HG03575 (cell line): ENCODE data around the gene DCPS.
"Not testable (repeated sequence)": the region's sequence is repeated elsewhere in the genome, so short reads cannot be mapped to it uniquely, and the experiment has no call there.

Source experiments
- ATAC-seq: cut with Tn5 transposase; IDR thresholded peaks from one replicate; pipeline ENCODE4 v1.9.1; 2021; ENCODE audit not compliant: unreplicated experiment, insufficient number of reproducible peaks, low FRiP score; ENCODE audit errors: extremely low read depth

The DCPS gene

DNA sequence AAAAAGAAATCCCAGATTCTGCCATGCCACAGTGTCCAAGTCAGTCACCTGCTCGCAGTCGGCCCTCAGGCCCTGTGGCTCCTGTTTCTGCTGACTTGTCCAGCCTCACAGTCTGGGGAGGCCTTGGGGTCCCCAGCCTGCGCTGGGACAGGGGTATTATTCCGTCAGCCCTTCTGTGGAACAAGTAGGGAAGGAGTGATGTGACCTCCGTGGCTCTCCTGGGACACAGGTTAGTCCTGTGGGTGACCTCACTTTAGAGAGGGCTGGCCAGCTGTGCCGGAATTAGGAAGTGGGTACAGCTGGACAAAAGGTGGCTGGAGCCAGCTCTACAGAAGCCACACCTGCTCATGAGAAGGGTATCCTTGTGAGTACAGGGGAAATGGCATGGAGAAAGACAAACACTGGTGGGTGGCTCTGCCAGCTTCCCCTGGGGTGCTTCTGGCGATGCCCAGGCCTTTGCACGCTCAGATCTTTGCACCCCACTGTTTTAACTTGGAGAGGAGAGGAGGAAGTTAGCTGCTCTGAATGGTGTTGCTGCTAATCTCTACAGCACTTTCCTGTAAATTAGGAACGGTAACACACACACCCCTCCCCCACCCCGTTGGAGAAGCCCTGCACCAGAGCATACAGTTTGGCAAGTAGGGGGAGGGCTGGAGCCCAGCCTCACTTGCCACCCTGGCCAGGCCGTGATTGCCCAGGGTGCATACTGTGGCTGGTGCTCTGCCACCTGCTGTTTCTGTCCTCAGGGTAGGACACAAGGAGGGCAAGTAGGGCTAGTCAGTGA, 64.7 kb downstream of the DCPS start:
- ATAC-seq, result not testable (repeated sequence)

DNA sequence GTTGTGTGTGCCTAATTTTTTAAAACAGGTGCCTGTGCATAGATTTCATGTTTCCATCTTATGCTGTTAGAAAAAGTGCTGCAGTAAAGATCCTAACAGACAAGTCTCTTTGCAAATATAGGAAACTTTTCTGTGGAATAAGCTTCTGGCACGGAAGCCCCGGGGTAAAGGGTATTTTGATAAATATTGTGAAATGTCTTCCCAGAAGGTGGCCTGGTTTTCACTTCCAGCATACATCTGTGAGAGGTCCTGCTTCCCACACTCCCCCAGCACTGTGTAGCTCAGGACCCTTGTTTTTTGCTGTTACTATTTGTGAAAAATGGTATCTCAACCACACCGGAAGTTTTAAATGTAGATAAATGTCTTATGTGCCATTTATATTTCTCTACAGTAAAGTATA, 66.2 kb downstream of the DCPS start:
- no peak for ATAC-seq

DNA sequence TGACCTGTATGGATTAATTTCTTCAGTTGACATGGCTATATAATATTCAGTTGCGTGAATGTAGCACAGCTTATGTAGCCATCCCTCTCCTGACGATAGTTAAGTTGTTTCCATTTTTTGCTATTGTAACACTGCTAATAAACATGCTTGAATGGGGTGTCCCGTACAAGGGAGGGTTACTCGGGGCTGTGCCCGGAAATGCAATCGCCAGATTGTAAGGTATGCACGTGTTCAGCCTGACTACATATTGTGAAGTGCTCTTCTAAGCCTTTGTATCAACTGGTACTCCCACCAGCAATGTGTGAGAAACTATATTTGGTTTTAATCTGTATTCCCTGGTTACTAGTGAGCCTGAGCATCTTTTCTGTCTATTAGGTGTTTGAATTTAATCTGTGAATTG, 67.7 kb downstream of the DCPS start:
- no peak for ATAC-seq

- not testable (repeated sequence) for ATAC-seq
Measured at GRCh38 chr11:126373389-126374066, 69.7 kb downstream of the DCPS start.

GRCh38 chr11:126374562-126375300, 70.9 kb downstream of the DCPS start:
- ATAC-seq, result not testable (repeated sequence)

DNA sequence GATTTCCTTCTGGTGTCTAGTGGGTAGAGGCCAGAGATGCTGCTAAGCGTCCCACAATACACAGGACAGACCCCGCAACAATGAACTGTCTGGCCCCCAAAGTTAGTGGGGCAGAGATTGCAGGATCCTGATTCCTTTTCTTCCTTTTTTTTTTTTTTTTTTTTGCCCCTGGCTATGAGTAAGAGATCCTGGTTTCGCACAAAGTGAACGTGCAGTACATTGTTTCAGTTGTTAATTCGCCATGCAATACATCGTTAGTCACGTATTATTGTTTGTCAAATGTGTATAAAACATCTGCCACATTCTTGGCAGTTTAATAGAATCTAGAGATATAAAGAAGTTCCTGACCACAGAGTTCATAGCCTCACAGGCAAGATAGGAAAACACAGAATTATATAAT, 71.9 kb downstream of the DCPS start:
- ATAC-seq, result no peak

DNA sequence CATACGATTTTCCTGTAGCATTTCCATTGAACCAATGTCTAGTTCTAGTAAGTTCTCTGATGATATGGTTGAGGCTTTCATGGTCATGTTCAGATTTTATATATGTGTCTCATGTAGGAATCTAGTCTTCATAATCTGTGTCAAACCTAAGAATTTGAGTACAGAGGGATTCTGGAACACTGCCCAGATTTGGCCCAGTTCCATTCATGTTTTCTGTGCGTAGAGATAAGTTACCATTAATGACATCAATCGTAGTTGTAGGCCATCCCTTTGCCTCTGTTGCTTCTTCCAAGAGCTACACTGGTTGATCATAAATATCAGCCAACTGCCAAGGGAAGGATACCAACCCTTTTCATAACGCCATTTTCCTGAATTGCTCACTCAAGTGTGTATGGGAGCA, 74.9 kb downstream of the DCPS start:
- ATAC-seq, result no peak

DNA sequence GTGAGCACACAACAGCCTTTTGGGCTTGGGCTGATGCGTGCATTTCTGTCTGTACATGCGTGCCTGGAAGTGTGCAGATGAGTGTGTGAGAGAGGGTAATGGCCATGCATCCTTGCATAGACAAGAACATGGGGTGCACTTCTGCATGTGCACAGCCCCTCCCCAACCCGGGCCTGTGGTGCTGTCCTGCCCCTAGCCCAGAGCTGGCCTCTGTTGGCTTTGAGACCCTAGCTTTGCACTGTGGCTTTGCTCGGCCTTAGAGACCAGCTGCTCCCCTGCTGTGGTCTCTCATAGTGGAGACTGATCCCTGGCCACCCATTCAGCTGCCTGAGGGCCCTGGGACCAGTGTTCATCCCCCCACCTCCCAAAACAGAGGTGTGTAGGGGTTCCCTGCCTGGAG, 77.0 kb downstream of the DCPS start:
- ATAC-seq, result no peak

GRCh38 chr11:126381960-126382359, 78.1 kb downstream of the DCPS start:
- ATAC-seq, result not testable (repeated sequence)

DNA sequence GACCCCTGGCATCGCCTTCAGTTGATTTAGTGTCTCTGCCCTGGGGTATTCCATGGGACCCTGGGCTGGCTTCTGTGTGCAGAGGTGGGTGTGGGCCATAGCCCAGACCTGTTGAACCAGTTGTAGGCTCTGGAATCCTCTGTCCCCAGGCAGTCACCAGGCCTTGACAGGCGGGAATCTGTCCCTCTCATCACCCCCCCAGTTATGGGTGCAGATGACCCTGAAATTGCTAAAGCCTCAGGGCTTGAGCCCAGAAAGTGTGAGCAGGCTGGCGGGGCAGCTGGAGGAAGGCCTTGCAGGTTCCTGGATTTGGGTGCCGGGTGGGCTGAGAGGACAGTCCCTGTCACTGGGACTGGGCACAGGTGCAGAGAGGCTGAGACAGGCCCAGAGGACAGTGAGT, 78.8 kb downstream of the DCPS start:
- not testable (repeated sequence) for ATAC-seq

DNA sequence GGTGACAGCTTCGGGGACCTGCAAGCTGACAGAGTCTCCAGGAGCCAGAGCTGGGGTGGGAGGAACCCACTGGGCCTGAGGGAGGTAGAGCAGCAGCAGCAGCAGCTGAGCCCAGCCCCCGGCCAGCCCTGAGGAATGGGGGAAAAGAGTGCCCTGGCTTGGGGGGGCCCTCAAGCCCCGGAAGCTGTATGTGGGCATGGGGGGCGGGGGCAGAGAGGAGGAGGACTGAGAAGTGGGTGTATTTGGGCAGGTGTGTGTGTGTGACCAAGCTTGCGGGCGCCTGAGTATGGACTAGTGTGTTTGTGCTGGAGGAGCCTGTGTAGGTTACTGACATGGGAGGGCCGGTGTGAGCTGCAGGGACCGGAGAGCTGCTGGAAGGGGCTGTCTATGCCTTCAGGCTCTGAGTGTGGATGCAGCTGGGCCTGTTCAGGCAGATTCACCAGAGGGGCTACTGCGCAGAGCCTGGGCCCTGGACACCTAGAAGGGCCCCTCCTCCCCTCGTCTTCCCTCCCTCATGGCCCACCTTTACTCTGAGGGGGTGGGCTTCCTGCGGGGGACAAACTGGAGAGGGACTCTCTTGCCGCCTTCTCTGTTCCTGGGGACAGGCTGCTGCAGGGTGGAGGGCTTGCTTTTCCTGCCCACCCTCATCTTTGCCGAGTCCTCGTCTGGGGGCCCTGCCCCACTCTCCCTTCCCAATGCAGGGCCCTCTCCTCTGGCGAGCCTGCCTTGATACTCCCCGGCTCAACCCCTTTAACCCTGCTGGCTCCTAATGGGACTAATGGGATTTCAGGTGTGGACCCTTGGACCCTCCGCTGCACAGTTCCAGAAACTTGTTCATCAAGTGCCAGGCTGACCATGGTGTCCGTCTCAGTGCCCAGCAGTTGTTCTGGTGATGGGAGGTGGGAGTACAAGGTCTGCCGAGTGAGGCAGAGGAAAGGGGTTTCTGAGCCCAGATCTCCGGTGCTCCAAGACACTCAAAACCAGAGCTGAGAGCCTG, 79.8 kb downstream of the DCPS start:
- no peak for ATAC-seq

DNA sequence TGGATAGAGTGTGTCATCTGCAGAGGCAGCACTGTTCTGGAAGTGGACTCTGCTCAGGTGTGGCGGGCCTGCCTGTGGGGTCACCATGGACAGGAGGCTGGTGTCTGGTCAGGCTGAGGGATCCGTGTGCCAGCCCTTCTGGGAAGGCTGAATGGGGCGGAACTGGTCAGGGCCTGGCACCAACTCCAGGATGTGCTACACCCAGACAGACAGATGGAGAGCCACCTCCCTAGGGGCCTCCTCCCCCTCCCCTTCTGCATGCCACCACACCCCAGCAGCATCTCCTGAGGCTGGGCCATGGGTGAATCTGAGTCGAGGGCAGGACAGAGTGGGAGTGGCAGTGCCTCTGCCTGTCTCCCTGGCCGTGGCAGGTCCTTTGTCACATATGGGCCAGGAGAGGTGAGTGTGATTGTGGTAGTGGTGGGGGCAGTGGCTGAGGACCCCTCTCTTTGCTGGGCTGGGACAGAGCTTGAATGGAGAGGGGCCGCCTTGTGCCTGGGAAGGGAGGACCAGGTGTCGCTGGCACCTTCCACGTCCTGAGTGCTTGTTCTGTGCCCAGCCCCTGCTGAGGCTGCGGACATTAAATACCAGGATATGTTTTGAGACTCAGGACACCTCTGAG, 80.7 kb downstream of the DCPS start:
- ATAC-seq, result no peak

DNA sequence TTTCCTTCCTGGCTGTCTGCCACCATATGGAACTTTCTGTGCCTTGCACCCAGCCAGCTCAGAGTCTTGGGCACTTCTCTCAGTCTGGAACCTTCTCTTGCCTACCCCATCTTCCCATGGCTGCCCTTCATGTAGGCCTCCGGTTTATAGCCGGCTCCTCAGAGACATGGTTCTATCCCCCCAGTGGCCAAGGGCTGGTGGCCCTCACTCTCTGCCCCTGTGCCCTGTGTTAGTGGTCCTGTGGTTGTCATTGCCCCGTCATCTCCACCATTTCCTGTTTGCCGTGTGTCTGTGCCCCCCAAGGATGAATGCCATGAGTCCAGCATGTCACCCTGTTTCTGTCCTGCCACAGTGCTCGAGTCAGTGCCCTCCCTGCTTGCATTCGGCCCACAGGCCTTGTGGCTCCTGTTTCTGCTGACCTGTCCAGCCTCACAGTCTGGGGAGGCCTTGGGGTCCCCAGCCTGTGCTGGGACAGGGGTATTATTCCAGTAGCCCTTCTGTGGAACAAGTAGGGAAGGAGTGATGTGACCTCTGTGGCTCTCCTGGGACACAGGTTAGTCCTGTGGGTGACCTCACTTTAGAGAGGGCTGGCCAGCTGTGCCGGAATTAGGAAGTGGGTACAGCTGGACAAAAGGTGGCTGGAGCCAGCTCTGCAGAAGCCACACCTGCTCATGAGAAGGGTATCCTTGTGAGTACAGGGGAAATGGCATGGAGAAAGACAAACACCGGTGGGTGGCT, 82.3 kb downstream of the DCPS start:
- ATAC-seq, result no peak

DNA sequence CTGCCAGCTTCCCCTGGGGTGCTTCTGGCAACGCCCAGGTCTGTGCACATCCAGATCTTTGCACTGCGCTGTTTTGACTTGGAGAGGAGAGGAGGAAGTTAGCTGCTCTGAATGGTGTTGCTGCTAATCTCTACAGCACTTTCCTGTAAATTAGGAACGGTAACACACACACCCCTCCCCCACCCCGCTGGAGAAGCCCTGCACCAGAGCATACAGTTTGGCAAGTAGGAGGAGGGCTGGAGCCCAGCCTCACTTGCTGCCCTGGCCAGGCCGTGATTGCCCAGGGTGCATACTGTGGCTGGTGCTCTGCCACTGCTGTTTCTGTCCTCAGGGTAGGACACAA, 82.8 kb downstream of the DCPS start:
- ATAC-seq, result not testable (repeated sequence)

GRCh38 chr11:126387857-126388256, 84.0 kb downstream of the DCPS start:
- no peak for ATAC-seq

DNA sequence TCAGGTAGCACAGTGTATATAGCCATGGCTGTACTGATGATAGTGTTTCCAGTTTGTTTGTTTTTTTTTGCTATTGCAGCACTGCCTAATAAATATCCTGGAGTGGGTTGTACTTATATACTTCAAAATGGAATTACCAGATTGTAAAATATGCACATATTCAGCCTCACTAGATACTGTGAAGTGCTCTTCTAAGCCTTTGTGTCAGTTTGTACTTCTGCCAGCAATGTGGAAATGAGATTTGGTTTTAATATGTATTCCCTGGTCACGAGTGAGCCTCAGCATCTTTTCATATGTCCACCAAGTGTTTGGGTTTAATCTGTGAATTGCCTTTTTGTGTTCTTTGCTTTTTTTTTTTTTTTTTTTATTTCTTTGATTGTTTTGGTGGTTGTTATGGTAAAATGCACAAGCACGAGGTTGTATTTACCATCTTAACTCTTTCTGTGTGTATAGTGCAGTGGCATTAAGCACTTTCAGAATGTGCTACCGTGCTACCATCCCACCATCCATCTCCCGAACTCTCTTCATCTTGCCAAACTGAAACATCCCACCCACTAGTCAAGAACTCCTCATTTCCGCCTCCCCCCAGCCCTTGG, 86.5 kb downstream of the DCPS start:
- no peak for ATAC-seq

GRCh38 chr11:126391286-126391954, 87.6 kb downstream of the DCPS start:
- ATAC-seq, result no peak
